ENCODE measurements around the gene TFF3.

Gene TFF3

GRCh38 chr21:42315296-42315891, at the start of gene TFF3:
Gene TFF3, minus strand, starts transcription at chr21:42315409. Its CDS starts 35 bp downstream, at chr21:42315374.
- DNase-seq (ENCODE audit: extremely low read depth in 1 of 2, low read depth in 1 of 2): no peak

GRCh38 chr21:42364304-42364865, 49.2 kb upstream of the TFF3 start:
- no peak for DNase-seq (ENCODE audit: extremely low read depth in 1 of 2, low read depth in 1 of 2)

- DNase-seq (ENCODE audit: extremely low read depth in 1 of 2, low read depth in 1 of 2): no peak
Observed at GRCh38 chr21:42363312-42363711, 48.1 kb upstream of the TFF3 start.

- no peak for DNase-seq (ENCODE audit: extremely low read depth in 1 of 2, low read depth in 1 of 2)
Observed at GRCh38 chr21:42362700-42363099, 47.5 kb upstream of the TFF3 start.

GRCh38 chr21:42362198-42362597, 47.0 kb upstream of the TFF3 start:
- DNase-seq (ENCODE audit: extremely low read depth in 1 of 2, low read depth in 1 of 2): no peak

GRCh38 chr21:42361286-42361685, 46.1 kb upstream of the TFF3 start:
- no peak for DNase-seq (ENCODE audit: extremely low read depth in 1 of 2, low read depth in 1 of 2)

- no peak for DNase-seq (ENCODE audit: extremely low read depth in 1 of 2, low read depth in 1 of 2)
Observed at GRCh38 chr21:42360317-42360716, 45.1 kb upstream of the TFF3 start.

GRCh38 chr21:42358937-42359336, 43.7 kb upstream of the TFF3 start:
- no peak for DNase-seq (ENCODE audit: extremely low read depth in 1 of 2, low read depth in 1 of 2)

GRCh38 chr21:42358261-42358660, 43.1 kb upstream of the TFF3 start:
- no peak for DNase-seq (ENCODE audit: extremely low read depth in 1 of 2, low read depth in 1 of 2)

- DNase-seq (ENCODE audit: extremely low read depth in 1 of 2, low read depth in 1 of 2): no peak
Observed at GRCh38 chr21:42357307-42357706, 42.1 kb upstream of the TFF3 start.

- no peak for DNase-seq (ENCODE audit: extremely low read depth in 1 of 2, low read depth in 1 of 2)
Observed at GRCh38 chr21:42356650-42357049, 41.4 kb upstream of the TFF3 start.

GRCh38 chr21:42356046-42356445, 40.8 kb upstream of the TFF3 start:
- DNase-seq (ENCODE audit: extremely low read depth in 1 of 2, low read depth in 1 of 2): no peak

GRCh38 chr21:42353623-42354022, 38.4 kb upstream of the TFF3 start:
- DNase-seq (ENCODE audit: extremely low read depth in 1 of 2, low read depth in 1 of 2): no peak

GRCh38 chr21:42352441-42353095, 37.4 kb upstream of the TFF3 start:
- DNase-seq (ENCODE audit: extremely low read depth in 1 of 2, low read depth in 1 of 2): no peak

- DNase-seq (ENCODE audit: extremely low read depth in 1 of 2, low read depth in 1 of 2): no peak
Observed at GRCh38 chr21:42351626-42352440, 36.6 kb upstream of the TFF3 start.

- DNase-seq (ENCODE audit: extremely low read depth in 1 of 2, low read depth in 1 of 2): no peak
Observed at GRCh38 chr21:42350927-42351426, 35.8 kb upstream of the TFF3 start, which contains the start of gene TFF2. Gene TFF2, minus strand, starts transcription at chr21:42350994. Its CDS starts 37 bp downstream, at chr21:42350957.

- DNase-seq (ENCODE audit: extremely low read depth in 1 of 2, low read depth in 1 of 2): no peak
Observed at GRCh38 chr21:42350318-42350910, 35.2 kb upstream of the TFF3 start.

GRCh38 chr21:42349420-42350317, 34.5 kb upstream of the TFF3 start:
- DNase-seq (ENCODE audit: extremely low read depth in 1 of 2, low read depth in 1 of 2): no peak

- no peak for DNase-seq (ENCODE audit: extremely low read depth in 1 of 2, low read depth in 1 of 2)
Observed at GRCh38 chr21:42348762-42349161, 33.6 kb upstream of the TFF3 start.
